Epidermal melanocyte (primary cell): Measurements from ENCODE around the gene ABHD12B.

Experiments
- DNase-seq: peaks from one replicate; pipeline ENCODE4 v3.0.0; 2011; ENCODE audit warnings: low spot score; ENCODE audit not compliant: insufficient read length

ABHD12B gene, protein sequence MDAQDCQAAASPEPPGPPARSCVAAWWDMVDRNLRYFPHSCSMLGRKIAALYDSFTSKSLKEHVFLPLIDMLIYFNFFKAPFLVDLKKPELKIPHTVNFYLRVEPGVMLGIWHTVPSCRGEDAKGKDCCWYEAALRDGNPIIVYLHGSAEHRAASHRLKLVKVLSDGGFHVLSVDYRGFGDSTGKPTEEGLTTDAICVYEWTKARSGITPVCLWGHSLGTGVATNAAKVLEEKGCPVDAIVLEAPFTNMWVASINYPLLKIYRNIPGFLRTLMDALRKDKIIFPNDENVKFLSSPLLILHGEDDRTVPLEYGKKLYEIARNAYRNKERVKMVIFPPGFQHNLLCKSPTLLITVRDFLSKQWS

DNA sequence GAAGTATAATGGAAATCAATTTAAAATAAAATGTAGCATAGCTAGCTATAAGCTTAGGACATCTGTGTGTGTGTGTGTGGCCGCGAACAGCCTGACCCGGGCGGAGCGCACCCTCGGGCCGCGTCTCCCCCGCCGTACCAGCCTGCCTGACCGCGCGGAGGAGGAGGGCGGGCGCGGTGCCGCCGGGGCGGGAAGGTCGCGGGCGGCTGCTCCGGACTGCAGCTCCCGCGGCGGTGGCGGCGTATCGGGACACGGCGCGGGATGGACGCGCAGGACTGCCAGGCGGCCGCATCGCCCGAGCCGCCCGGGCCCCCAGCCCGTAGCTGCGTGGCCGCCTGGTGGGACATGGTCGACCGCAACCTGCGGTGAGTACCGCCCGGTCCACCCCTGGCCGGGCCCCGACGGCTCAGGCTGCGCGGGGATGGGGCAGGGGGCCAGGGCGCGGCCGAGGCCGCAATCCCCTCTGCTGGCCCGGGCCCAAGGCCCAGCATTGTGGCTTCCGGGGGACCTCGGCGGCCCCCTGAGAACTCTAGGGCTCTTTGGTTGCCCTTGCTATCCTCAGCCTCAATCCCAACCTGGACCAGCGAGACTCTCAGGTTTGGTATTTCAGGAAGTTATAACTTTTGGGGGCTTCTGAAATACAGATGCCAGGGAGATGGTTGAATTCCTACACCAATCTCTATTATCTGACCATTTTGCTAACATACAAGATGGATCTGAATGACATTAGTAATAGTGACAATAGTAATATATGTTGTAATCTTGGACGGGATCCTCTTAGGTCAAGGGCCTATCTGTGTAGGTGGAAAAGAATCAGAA lies at the start of gene ABHD12B:
TSS of gene ABHD12B (plus strand) at position 140 of the 819 bp plus-strand sequence. CDS start at position 262, 122 bp downstream.
- no peak for DNase-seq

DNA sequence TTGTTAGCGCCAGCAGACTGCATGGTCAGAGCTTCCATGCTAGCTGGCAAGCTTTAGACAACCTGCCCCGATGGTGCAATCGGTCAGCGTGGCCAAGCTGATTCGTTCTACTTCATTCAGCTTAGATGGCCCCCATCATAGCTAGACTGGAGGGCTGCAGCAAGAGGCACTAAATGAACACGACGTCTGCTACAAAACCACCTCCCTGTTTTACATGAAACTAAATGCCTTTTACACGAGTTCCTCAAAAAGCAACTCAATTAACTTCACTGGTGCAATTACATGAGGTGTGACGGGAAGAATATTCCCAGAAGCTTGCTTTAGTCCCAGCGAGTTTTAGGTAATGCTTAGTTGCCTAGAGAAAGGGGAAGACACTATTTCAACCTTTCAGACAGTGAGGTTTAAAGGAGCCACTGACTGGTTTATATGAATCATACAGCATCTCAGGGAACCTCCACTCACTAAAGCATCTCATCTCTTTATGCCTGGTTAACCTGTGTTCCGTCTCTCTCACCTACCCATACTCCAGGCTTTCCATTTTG lies 49.3 kb upstream of the ABHD12B start:
- DNase-seq: no peak

DNA sequence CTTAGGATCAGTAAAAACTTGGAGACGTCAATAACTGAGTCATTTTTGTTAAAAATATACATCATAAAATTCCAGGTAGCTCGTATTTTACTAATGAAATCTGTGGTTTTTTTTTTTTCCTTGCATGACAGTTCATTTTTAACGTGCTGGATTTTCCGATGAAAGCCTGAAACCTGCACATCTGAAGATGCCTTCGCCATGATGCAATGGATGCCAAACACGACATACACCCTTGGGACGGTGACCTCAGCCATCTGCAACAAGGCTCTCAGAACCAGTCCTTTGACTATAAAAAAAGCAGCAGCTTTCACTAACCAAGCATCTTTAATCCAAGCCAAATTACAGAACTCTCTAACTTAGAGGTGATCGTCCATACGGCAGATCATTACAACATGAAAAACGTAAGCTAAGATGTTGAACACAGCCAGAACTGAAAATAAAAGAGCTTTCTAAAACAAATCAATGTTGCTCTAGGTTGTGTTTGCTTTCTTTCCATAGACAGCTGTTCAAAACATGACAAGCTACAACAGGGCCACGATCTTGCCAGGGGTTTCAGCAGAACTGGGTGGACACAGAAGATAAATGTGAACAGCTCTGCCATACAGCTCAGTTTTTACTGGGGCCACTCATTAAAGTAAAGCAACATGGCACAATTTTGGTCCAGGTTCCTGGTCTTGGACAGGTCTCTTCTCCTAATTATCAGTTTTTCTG lies 48.6 kb upstream of the ABHD12B start:
- DNase-seq: no peak

DNA sequence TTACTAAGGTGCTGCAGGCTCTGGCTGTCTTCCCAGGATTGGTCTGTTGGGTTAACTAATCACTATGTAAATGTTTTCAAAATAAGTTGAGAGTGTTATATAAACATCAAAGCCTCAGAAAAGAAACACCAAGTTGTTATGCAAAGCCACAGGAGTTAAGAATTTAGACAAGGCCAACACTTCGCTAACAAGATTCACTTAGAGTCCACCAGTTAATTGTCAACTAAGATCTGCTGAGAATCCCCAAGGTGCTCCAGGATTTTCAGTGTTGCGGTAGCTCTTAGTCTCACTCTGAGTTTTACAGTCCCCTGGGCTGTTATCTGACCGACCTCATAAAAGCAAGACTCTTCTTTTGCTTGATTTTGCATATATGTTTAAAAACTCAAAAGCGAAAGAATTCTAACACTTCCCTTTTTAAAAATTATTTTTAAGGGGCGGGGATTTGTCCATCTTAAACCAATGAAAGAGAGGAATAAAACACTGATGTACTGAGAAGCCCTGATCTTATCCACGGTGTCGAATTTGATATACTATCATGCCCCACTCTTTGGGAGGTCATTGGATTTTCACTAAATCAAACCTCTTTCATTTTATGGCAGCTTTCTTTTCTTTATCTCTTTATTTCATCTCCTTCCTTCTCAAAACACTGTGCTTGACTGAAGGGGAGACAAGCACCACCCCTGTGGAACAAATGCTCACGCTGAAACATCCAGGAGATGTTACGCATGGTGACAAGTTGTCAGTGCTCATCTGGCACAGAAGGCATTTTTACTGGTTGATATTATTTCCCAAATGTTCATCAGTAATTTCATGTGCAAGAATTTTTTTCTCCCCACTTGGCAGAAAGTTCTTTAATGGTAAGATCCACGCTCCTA lies 47.9 kb upstream of the ABHD12B start:
- no peak for DNase-seq

DNA sequence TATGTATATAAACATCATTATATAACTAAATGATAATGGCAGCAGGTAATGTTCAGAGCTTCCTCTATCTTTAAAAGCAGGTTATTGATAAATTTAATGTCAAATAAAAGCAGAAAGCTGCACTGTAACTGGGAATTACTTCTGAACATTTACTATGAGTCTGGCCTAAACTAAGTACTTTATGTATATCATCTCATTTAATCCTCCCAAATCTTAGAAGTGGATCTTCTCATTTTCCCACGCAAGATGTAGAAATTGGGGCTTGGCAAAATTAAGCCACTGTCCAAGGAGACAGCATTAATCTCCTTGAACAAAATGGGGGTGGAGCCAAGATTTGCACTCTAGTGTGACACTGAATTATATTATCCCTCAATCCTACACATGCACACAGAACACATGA lies 46.5 kb upstream of the ABHD12B start:
- no peak for DNase-seq

DNA sequence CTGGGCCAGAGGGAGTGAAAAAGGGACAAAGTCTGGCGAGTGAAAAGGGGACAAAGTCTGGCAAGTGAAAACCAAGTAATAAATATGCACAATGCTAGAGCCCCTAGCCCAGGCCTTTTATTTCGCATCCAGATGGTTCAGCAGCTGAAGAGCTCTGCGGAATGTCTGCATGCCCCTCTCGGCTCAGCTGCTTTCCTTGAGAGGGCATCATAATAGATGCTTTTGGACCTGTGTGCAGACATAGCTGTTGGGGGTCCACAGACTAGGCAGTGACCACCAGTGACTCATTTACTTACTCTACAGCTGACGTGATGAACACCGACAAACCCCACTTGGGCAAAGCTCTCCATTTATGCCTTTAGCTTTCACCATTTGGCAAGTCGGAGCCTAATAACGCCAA lies 45.2 kb upstream of the ABHD12B start:
- no peak for DNase-seq

DNA sequence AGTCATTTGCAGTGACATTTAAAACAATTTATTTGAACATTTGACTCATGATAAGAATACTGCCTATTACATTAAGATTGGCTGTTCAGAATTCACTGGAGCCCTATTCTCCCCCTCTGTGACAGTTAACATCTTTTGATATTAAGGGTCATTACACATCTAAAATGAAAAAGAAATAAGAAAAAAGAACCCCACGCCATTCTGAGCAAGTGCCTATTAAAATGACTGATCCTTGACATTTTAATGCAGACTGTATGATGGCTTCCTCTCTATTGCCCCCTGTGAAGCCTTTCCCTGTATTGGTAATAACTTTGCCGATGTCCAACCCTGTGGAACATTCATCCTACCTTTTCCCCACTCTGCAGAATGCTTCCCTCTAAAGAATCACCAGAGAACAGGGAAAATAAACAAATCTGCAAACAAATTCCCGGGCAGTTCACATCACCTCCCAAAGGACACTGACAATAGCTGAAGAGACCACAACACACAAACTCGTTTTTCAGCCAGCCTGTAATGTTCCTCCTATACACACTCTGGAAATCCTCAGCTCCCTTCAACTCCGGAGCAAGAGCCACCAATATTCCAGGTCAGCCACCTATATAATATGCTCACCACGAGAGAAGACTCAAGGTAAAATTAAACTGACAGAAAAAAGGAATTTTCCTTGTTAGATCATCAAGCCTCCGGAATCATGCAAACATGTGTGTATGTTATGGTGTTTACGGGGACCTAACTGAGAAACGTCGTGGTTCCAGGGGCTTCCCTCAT lies 42.9 kb upstream of the ABHD12B start:
- no peak for DNase-seq

DNA sequence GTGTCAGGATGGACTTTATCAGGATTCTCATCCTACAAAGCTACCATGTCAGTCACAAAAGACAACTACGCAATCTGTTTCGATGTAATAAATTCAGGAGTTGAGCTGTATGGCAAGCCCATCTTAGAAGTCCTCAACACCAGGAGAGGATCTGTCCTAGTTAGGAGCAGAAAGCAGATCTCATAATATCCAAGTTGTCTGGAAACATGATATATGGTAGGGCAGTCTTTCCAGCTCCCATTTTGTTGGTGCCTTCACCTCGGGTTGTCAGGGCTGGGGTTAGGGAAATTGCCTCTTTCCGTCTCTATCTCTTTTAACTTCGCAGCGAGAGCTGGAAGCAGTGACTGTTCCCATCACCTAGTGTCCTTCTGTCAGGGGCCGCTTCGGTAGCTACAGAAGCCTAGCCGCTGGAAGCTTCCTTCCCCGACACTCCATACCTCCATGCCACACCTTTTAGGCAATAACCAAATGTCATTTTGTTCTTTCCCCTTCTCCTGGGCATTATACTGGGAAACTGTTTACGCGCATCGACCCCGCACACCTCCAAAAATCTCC lies 42.3 kb upstream of the ABHD12B start:
- DNase-seq: no peak

DNA sequence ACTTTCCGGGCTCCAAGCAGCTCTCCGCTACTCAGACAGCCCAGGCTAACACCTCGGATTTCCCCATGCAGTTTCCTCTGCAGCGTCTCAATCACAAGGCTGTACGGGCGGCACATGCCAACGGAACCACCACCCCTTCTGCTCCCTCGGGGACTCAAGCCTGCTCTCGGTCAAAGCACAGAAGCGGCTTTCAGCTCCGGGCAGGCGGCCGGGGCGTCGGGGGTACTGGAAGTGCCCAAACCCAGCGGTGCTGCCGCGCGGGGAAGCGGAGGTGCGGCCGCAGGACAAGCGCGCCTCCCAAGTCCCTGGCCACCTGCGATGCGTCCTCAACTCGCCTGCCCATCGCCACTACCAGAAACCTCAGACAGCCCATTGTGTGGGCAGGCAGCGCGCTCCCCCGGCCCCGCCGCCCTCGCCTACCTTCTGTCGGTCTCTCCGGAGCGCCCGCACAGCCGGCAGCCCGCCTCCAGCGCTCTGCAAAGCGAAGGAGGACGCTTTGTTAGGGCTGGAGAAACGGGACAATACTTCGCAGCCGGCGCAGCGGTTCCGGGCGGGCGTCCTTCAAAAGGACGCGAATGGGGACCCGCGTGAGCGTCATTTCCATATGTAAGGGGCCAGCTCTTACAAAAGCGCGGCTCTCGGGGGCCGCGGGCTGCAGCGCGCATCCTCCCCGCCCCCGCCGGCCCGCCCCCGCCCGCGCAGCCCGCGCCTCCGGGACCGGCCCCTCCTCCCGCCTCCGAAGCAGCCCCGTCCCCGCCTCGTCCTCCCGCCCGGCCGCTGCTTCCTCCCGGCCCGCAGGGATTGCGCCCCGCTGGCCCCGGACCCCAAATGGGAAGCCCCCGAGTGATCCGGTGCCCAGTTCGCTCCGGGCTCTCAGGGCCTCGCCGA lies 41.6 kb upstream of the ABHD12B start:
- no peak for DNase-seq

DNA sequence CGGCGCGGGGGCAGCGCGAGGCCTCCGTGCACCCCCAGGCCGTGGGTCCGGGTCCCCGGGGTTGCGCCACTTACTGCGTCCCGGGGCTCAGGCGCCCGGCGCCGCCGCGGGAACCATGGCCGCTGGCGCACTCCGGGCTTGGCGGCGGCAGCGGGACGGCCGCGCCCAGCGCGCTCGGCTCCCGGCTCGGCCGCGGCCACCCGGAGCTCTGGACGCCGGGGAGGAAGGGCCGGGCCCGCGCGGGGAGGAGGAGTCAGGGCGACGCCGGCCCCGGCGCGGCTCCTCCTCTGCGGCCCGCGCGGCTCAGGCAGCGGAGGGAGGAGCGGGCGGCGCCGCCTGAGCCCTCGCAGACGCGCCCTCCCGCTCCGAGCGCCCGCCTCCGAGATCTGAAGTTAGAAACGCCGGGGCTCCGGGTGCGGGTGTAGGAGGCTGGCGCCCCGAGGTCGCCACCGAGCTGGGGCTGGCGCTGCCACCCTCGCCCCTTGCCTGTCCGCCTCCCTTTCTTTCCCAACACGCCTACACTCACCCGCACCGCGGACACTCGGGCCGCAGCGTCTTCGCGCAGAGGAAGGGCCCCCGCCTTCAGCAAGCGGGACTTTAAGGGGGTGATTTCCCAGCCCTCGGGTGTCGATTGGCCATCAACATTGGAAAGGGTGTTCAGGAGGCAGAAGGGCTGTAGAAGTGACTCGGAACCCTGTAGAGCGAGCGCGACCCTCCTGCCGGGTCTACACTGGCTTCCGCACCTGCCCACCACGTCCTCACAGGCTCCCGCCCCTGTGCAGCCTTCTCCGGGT lies 40.7 kb upstream of the ABHD12B start, which contains the start of gene NIN:
TSS of gene NIN (minus strand) at position 231 of the 794 bp plus-strand sequence. CDS start 9,106 bp downstream, outside the sequence.
- DNase-seq: peak; percentile 52

DNA sequence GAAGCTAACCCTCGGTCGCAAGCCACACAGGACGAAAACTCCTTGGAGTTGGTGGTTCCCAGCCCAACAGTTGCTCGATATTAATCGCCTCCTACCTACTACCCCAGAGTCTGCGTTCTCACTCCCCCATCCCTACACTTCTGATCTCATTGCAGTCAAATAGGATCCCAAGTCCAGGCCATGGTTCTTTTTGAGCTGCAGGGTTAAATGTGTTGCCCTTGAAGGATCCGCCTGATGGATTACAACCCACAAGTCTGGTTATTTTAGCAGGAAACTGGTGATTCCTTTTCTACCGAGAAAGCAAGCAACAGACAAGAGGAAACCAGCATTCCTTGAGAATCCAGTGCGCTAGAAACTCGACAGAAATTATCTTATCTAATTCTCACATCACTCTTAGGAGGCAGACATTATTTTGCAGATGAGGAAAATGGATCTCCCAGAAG lies 40.1 kb upstream of the ABHD12B start:
- no peak for DNase-seq

DNA sequence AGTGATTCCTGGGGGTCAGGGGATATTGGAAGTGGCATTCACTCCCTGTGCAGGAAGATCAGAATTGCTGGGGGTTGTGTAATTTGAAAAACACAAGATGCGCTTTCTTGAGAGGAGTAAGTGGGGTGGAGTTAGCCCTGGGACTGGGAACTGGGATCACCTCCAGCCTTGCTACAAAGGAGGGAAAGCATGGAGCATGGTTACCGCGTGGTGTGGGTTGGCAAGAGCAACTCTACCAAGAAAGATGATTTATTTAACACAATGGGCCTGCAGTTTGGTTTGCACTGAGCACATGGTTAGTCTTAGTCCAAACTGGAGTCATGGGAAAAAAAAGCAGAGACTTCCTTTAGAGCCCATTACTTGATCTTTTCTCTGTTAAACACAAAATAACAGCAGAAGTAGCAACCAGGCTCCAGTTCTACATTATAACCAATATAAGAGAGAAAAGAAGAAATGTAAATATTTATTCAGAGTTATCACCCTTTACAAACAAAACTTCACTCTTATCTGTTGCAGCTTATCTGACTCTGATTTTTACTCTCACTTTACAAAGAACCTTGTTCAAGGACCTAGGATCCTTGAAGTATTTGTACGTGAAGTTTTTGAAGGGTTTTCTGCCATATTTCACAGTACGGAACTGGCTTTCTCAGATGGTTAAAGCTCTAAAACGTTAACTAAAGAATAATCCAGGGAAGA lies 38.8 kb upstream of the ABHD12B start:
- DNase-seq: no peak

DNA sequence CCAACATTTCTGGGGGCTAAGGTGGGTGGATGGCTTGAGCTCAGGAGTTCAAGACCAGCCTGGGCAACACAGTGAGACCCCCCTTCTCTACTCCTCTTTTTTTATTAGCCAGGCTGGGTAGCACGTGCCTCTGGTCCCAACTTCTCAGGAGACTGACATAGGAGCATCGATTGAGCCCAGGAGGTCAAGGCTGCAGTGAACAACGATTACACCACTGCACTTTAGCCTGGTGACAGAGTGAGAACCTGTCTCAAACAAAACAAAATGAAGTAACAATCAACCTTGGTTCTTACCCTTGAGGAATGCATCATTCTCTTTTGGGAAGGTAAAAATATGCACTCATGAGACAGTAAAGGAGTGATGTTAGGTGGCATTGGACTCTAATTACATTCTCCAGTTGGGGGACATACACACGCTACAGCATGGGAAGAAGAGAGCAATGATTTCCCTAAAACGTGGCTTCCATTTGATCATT lies 37.0 kb upstream of the ABHD12B start:
- no peak for DNase-seq

DNA sequence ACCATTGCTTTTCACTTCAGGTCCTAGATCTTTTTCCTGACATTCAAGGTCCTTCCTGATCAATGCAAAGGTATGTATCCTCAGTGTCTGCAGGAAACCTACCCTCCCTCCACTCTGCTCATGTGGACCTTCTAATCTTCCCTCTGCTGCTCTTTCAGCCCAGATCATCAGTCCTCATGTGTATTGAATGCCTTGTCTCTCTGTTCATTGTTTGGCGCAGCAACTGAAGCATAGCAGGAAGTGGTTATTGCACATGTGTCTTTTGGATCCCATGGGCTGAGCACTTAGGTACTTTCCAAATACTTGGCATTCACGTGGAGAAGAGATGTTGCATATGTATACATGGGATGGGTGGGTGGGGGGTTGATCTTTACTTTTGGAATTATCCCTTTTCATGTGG lies 36.6 kb upstream of the ABHD12B start:
- no peak for DNase-seq

DNA sequence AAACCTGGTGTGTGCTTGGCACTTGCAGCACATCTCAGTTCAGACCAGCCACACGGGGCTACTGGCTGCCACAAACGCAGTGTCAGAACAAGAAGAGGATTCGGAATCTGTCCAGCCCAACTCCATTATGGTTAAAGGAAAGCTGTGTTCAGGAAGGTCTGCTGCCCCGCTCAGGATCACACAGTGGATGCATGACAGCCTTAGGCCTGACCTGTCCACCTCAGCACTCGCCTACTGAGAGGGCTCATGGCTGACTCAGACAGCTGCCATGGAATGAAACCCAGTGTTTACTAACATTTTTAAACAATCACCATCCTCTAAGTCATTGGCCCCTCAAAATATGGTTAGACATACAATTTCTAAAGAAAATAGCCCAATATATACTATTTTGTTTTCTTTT lies 35.3 kb upstream of the ABHD12B start:
- no peak for DNase-seq

DNA sequence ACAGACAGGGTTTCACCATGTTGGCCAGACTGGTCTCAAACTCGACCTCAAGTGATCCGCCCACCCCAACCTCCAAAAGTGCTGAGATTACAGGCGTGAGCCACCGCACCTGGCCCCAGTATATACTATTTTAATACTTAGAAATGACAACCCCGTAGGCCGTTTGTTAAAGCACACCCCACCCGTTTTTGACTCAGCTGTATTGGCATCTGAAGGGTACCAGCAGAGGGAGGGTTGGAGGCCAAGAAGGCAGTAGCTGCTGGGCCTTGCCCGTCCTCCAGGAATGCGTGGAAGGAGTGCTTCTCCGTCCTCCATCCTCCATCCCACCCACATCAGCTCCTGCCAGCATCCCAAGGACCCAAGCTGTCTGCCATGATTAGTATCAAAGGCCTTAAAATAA lies 34.6 kb upstream of the ABHD12B start:
- no peak for DNase-seq
